ENCODE measurements around the gene ACTL7A. TPM values are rescaled to one million over a fixed set of nuclear protein-coding genes. Genes with fewer than 3 reads are reported as not detected.

ACTL7A gene
- total and polyA plus RNA-seq, 2 of the 4 experiments (the other 2 are of a cell fraction), result not detected

Small RNA genes within 50 kb of the gene (microRNA-seq; reads per million reads assigned to microRNA genes)
- gene AL359692.1 (ENCODE audit: insufficient read depth, insufficient read length), result not detected

Small RNA genes within 50 kb of the gene (small RNA-seq; reads per million reads assigned to genes)
- 0 reads per million in 5 experiments for gene AL359692.1

Other genes starting within 250 kb of the ACTL7A start
- not detected in 2 replicates for gene ACTL7B, start 6.3 kb upstream of the ACTL7A start, total RNA-seq (2012; rRNA removed)
- gene ACTL7B, start 6.3 kb upstream of the ACTL7A start, polyA plus RNA-seq (2012; rRNA removed), result not detected in 2 replicates
- gene ELP1, start 71.9 kb downstream of the ACTL7A start, total RNA-seq (2012; rRNA removed), result 39.7 and 43.2 TPM in 2 replicates
- gene ELP1, start 71.9 kb downstream of the ACTL7A start, polyA plus RNA-seq (2012; rRNA removed), result 15.3 and 20.0 TPM in 2 replicates
- gene ABITRAM, start 72.1 kb downstream of the ACTL7A start, total RNA-seq (2012; rRNA removed), result 8.6 TPM in 2 replicates
- gene ABITRAM, start 72.1 kb downstream of the ACTL7A start, polyA plus RNA-seq (2012; rRNA removed), result 8.8 and 10.3 TPM in 2 replicates
- gene CTNNAL1, start 151.2 kb downstream of the ACTL7A start, total RNA-seq (2012; rRNA removed), result 131 and 186 TPM in 2 replicates
- gene CTNNAL1, start 151.2 kb downstream of the ACTL7A start, polyA plus RNA-seq (2012; rRNA removed), result 60.4 and 72.3 TPM in 2 replicates

Measured in IMR-90 (cell line).